Placental epithelial cell (primary cell): ENCODE data around the gene OR51G2. TPM values are rescaled to one million over a fixed set of nuclear protein-coding genes. Genes with fewer than 3 reads are reported as not detected.

Experiments used
- total RNA-seq: library from RNA; depleted of rRNA; stranded (reverse); fragments of >200 nt; gene quantifications from 2 replicates; pipeline ENCODE4 v1.2.3, GENCODE V29; 2012

The OR51G2 gene, protein sequence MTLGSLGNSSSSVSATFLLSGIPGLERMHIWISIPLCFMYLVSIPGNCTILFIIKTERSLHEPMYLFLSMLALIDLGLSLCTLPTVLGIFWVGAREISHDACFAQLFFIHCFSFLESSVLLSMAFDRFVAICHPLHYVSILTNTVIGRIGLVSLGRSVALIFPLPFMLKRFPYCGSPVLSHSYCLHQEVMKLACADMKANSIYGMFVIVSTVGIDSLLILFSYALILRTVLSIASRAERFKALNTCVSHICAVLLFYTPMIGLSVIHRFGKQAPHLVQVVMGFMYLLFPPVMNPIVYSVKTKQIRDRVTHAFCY
- total RNA-seq, result not detected in 2 replicates

GRCh38 chr11:4919250-4919649 is at the start of gene OR51G2:
OR51G2 (minus strand) TSS chr11:4919350; CDS start chr11:4915663, 3,687 bp downstream.

DNA sequence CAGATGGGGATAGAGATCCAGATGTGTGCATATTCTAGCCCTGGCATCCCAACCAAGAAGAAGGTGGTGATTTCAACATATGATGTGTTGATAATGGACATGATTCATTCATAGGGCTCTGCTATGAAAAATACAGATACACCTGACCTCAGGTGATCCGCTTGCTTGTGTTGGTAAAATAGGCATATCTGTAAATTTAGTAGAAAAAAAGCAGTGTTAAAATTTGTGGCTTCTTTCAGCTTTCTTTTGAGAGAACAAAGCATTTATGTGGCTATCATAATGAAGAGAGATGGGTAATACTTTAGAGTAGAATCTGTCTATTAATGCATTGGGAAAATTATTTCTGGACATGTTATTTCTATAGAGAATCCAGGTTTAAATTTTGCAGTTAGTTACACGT is 36.5 kb upstream of the OR51G2 start, which contains the start of gene OR51A2:
OR51A2 (minus strand) TSS at position 101 of the 400 bp plus-strand sequence; CDS start at position 101, 0 bp downstream.

DNA sequence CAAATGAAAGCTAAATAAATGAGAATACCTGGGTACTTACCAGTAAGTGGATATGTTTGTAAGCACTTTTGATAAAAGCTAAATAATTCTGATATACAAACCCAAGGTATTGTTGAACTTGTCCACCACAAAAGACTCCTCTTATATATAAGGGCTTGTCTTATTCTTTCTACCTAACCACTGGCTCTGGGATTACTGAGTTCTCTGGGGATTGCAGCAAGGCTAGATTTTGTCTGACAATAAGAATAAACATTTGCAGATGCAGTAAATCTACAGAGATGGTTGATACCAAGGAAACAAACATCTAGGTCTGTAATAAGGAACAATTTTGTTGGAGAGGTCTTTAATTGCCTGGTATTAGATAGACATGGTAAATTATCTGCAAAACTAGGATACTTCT is 28.4 kb upstream of the OR51G2 start, which contains the start of gene OR51A4:
OR51A4 (minus strand) TSS at position 101 of the 400 bp plus-strand sequence. CDS start 505 bp downstream, outside the sequence.

DNA sequence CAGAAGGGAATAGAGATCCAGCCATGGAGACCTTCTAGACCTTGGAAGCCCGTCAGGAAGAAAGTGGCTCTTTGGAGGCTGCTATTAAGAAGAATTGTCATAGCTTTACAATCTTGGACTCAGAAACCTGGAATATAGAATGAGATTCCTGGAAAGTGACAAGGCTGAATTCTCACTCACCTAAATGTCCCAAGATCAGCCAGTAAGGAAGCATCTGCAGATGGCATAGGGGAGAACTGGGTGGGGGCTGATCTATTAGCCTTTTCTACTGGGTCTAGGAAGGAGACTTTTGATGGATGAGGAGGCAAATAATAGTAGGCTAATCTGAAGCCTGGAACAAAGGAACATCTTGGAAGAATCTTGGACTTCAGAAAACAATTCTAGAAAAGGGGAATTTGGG is 5.1 kb upstream of the OR51G2 start, which contains the start of gene OR51G1:
OR51G1 (minus strand) TSS at position 101 of the 400 bp plus-strand sequence; CDS start at position 101, 0 bp downstream.

DNA sequence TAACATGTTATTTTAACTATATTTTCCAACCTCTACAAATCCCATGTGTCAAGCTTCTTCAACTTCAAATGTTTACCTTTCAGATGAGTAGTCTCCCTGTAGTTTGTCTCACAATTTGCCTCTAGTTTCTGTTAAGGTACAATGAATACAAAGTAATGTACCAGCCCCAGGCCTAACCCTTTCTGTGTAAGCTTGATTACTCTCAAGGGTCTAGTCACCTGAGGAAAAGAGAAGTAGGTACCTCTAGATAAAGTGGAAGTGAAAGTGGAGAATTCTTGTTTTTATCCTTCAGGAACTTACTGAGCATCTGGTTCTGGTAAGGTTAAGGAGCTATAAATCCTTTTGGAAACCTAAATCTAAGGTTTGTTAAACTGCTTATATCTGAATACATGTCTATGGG is 15.7 kb downstream of the OR51G2 start, which contains the start of gene OR51A7:
OR51A7 (plus strand) TSS at position 300 of the 400 bp plus-strand sequence. CDS start 3,587 bp downstream, outside the sequence.

GRCh38 chr11:4881860-4882500 is 37.2 kb downstream of the OR51G2 start, which contains the start of gene OR51T1:
OR51T1 (plus strand) TSS chr11:4881900; CDS start chr11:4881900, 0 bp downstream.

Other genes starting within 250 kb of the OR51G2 start
- gene OR51E2, start 221.5 kb downstream of the OR51G2 start, total RNA-seq, result not detected in 2 replicates
- gene MMP26, start 214.6 kb downstream of the OR51G2 start, total RNA-seq, result not detected in 2 replicates
- gene OR51F1, start 149.4 kb downstream of the OR51G2 start, total RNA-seq, result not detected in 2 replicates
- gene OR52R1, start 115.0 kb downstream of the OR51G2 start, total RNA-seq, result not detected in 2 replicates
- not detected in 2 replicates for gene OR51F2, start 98.0 kb downstream of the OR51G2 start, total RNA-seq
- gene OR51S1, start 70.1 kb downstream of the OR51G2 start, total RNA-seq, result not detected in 2 replicates
- gene OR51T1, start 37.5 kb downstream of the OR51G2 start, total RNA-seq, result not detected in 2 replicates
- gene OR51A7, start 15.6 kb downstream of the OR51G2 start, total RNA-seq, result not detected in 2 replicates
- gene OR51G1, start 5.0 kb upstream of the OR51G2 start, total RNA-seq, result not detected in 2 replicates
- not detected in 2 replicates for gene OR51A4, start 28.3 kb upstream of the OR51G2 start, total RNA-seq
- not detected in 2 replicates for gene OR51A2, start 36.4 kb upstream of the OR51G2 start, total RNA-seq
- gene OR51L1, start 75.5 kb upstream of the OR51G2 start, total RNA-seq, result not detected in 2 replicates
- not detected in 2 replicates for gene OR52J3, start 127.2 kb upstream of the OR51G2 start, total RNA-seq
- gene OR52E2, start 140.3 kb upstream of the OR51G2 start, total RNA-seq, result not detected in 2 replicates
- gene OR52E1, start 150.2 kb upstream of the OR51G2 start, total RNA-seq, result not detected in 2 replicates
- not detected in 2 replicates for gene OR52A5, start 219.0 kb upstream of the OR51G2 start, total RNA-seq
- gene OR52A1, start 235.4 kb upstream of the OR51G2 start, total RNA-seq, result not detected in 2 replicates